22Rv1 (cell line): ENCODE results near the gene WWOX.

Experiments used
- ZFX ChIP-seq: fragments of 450-650 bp; IDR thresholded peaks from 2 replicates; pipeline ENCODE4 v1.6.1; 2017; ENCODE audit warnings: antibody characterized with exemption, borderline replicate concordance
- TF ChIP-seq, protein P1 (sequence below): fragments of 450-650 bp; IDR thresholded peaks from 2 replicates; pipeline ENCODE4 v1.5.1; 2017; ENCODE audit warnings: mild to moderate bottlenecking

DNA sequence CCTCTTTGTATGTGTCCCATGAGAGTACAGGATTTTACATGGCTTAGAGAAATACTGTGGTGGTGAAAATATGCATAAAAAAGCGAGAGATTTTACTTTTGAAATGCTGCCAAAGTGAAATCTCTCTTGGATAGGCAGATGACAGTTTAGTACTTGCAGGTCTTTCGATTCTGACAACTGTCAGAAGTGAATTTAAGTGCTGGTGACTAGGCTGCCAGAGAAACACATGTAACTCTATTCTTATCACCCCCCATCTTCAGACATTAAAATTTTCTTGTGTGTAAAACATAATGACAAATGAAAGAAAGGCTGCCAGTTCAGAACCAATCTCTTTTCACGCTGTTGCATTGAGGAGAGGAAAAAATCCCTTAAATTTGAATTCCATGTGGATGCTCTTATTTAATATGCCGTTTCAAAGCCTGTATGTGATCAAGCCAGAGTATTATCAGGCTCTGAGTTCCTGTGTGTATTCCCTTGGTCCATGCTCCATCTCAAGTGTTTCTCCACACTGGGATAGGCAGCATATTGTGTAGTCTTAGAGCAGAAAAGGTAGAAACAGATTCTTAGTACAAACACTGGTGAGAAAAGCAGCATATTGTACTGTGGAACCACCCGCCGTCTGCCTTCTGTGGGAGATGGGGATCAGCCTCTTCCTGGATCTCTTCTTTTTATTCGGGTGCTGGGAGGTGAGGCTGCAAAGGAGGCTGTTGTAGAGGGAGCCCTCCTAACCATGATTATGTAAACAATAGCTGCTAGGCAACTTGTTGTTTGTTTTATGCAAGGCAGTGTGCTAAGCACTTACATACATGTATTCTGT lies 291.3 kb downstream of the WWOX start:
- no peak for TF ChIP-seq ZFX
- TF ChIP-seq, protein P1, sequence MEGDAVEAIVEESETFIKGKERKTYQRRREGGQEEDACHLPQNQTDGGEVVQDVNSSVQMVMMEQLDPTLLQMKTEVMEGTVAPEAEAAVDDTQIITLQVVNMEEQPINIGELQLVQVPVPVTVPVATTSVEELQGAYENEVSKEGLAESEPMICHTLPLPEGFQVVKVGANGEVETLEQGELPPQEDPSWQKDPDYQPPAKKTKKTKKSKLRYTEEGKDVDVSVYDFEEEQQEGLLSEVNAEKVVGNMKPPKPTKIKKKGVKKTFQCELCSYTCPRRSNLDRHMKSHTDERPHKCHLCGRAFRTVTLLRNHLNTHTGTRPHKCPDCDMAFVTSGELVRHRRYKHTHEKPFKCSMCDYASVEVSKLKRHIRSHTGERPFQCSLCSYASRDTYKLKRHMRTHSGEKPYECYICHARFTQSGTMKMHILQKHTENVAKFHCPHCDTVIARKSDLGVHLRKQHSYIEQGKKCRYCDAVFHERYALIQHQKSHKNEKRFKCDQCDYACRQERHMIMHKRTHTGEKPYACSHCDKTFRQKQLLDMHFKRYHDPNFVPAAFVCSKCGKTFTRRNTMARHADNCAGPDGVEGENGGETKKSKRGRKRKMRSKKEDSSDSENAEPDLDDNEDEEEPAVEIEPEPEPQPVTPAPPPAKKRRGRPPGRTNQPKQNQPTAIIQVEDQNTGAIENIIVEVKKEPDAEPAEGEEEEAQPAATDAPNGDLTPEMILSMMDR = no peak
